Endothelial cell (in vitro differentiated cells): ENCODE measurements around the gene SLC36A3. TPM values are rescaled to one million over a fixed set of nuclear protein-coding genes. Genes with fewer than 3 reads are reported as not detected.

ENCODE experiments used
- DNase-seq: peaks from one replicate; pipeline ENCODE4 v3.0.0; 2021; ENCODE audit warnings: low spot score
- H3K27ac Mint-ChIP-seq: one replicate; pipeline ENCODE4 v1.8.0; 2021; ENCODE audit warnings: mixed read lengths, inconsistent platforms; ENCODE audit not compliant: unreplicated experiment
- H3K27me3 Mint-ChIP-seq: one replicate; pipeline ENCODE4 v1.8.0; 2021; ENCODE audit warnings: mild to moderate bottlenecking, moderate library complexity, mixed read lengths, inconsistent platforms; ENCODE audit not compliant: unreplicated experiment
- H3K36me3 Mint-ChIP-seq: one replicate; pipeline ENCODE4 v1.8.0; 2021; ENCODE audit warnings: mild to moderate bottlenecking, low read depth, mixed read lengths, inconsistent platforms; ENCODE audit not compliant: unreplicated experiment
- H3K4me1 Mint-ChIP-seq: one replicate; pipeline ENCODE4 v1.8.0; 2021; ENCODE audit warnings: mild to moderate bottlenecking, mixed read lengths, inconsistent platforms; ENCODE audit not compliant: unreplicated experiment
- H3K4me3 Mint-ChIP-seq: one replicate; pipeline ENCODE4 v1.8.0; 2021; ENCODE audit warnings: mild to moderate bottlenecking, mixed read lengths, inconsistent platforms; ENCODE audit not compliant: unreplicated experiment
- H3K9me3 Mint-ChIP-seq: one replicate; pipeline ENCODE4 v1.8.0; 2021; ENCODE audit warnings: mixed read lengths, inconsistent platforms; ENCODE audit not compliant: unreplicated experiment
- CTCF ChIP-seq: fragments of 200-600 bp; sonication (generic); IDR thresholded peaks from one replicate; pipeline ENCODE4 v1.5.0; 2021; ENCODE audit warnings: antibody characterized with exemption; ENCODE audit not compliant: unreplicated experiment
- total RNA-seq: library from RNA; stranded (reverse); fragmentation: NEBNext Ultra II Directional; extraction: Animal tissue kit (Norgen Biotek cat#: 25700); gene quantifications from one replicate; pipeline ENCODE4 v1.2.1, GENCODE V29; 2021; ENCODE audit not compliant: unreplicated experiment

Gene SLC36A3
- total RNA-seq, 1 donor from 2014 or later: not detected

- no peak for TF ChIP-seq CTCF
- Mint-ChIP-seq H3K27me3 (no peaks in the 10 kb centered on the region), H3K9me3 (no peaks in the 10 kb centered on the region), H3K27ac (no peak overlapping the region), H3K36me3 (no peaks in the 10 kb centered on the region), H3K4me1 (no peaks in the 10 kb centered on the region), H3K4me3 (no peak overlapping the region)
- DNase-seq: no peak
Measured at GRCh38 chr5:151227918-151228447, 75.6 kb downstream of the SLC36A3 start.

Other genes with a start within 250 kb of the SLC36A3 start
- 76.0 TPM for gene TNIP1, start 222.7 kb downstream of the SLC36A3 start, total RNA-seq
- gene ANXA6, start 146.0 kb downstream of the SLC36A3 start, total RNA-seq: 224 TPM
- 1.2 TPM for gene CCDC69, start 79.7 kb downstream of the SLC36A3 start, total RNA-seq
- 33.9 TPM for gene GM2A, start 50.6 kb downstream of the SLC36A3 start, total RNA-seq
- gene SLC36A2, start 43.8 kb upstream of the SLC36A3 start, total RNA-seq: not detected
- 4.8 TPM for gene SLC36A1, start 143.8 kb upstream of the SLC36A3 start, total RNA-seq